ENCODE measurements around the gene GNL3. TPM values are rescaled to one million over a fixed set of nuclear protein-coding genes. Genes with fewer than 3 reads are reported as not detected.
"Not testable (repeated sequence)": the region's sequence is repeated elsewhere in the genome, so short reads cannot be mapped to it uniquely, and the experiment has no call there.

Gene GNL3
- total RNA-seq, 2 donors from 2014 or later, result 29.7 to 49.3 TPM

DNA sequence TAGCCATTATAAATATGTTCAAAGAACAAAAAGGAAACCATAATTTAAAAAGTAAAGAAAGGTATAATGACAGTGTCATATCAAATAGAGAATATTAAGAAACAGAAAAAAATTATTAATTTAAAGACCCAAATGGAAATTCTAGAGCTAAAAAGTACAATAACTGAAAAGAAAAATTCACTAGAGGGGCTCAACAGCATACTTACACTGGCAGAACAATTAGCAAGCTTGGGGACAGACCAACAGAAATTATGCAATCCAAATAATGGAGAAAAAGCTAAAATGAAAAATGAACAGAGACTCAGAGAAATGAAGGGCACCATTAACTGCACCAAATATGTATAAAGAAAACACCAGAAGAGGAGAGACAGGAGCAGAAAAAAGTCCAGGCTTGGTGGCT lies 33.8 kb downstream of the GNL3 start:
- Histone ChIP-seq H3K27ac (no peak overlapping the region), H3K4me3 (no peak overlapping the region), H3K4me1 (peaks cover 0 to 4% of the 10 kb centered on the region in 2 donors), H3K9me3 (no peaks in the 10 kb centered on the region), H3K36me3 (peaks cover 4% of the 10 kb centered on the region), H3K27me3 (no peaks in the 10 kb centered on the region)
- DNase-seq (ENCODE audit: low spot score), result no peak
- TF ChIP-seq, protein P1, sequence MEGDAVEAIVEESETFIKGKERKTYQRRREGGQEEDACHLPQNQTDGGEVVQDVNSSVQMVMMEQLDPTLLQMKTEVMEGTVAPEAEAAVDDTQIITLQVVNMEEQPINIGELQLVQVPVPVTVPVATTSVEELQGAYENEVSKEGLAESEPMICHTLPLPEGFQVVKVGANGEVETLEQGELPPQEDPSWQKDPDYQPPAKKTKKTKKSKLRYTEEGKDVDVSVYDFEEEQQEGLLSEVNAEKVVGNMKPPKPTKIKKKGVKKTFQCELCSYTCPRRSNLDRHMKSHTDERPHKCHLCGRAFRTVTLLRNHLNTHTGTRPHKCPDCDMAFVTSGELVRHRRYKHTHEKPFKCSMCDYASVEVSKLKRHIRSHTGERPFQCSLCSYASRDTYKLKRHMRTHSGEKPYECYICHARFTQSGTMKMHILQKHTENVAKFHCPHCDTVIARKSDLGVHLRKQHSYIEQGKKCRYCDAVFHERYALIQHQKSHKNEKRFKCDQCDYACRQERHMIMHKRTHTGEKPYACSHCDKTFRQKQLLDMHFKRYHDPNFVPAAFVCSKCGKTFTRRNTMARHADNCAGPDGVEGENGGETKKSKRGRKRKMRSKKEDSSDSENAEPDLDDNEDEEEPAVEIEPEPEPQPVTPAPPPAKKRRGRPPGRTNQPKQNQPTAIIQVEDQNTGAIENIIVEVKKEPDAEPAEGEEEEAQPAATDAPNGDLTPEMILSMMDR (IDR thresholded peaks at IDR 0.05), result no peak

DNA sequence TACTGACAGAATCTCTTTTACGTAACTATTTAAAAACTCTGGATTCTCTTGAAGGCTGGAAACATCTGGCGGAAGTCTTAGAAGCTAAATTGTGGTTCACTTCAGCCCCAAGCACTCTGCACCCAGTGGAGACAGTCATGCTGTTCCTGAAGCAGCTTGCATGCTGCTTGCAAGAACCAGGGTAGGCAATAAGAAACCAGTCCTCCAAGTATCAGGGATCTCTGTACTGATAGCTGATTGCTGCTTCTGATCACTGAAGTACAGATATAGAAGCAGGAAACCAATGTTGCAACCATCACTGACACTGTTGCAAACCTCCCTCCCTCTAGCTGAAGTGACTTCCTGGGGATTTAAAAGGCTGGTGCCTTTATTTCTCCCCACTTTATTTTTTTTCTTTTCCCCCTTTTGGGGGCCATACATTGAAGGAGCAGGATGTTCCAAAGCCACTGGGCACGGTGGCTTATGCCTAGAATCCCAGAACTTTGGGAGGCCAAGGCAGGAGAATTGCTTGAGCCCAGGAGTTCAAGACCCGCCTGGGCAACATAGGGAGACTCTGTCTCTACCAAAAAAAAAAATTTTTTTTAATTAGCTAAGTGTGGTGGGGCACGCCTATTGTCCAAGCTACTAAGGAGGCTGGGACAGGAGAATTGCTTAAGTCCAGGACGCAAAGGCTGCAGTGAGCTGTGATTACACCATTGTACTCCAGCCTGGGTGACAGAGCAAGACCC lies 35.3 kb downstream of the GNL3 start:
- Histone ChIP-seq H3K9me3 (no peaks in the 10 kb centered on the region), H3K36me3 (peaks cover 4% of the 10 kb centered on the region), H3K4me1 (no peaks in the 10 kb centered on the region), H3K27ac (no peak overlapping the region), H3K4me3 (no peak overlapping the region), H3K27me3 (no peaks in the 10 kb centered on the region)
- TF ChIP-seq, protein P1 (IDR thresholded peaks at IDR 0.05), result no peak
- DNase-seq (ENCODE audit: low spot score), result no peak

DNA sequence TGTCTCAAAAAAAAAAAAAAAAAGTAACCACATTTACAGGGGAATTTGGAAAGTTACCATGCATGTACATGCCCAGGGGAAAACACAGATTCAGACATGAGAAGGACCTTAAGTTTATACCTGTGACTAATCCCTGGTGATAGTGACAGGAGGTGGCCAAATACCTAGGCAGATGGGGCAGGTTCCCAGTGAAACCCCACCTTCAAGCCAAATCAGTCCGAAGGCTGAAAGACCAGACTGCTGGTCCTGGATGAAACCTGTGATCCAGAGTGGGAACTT lies 35.8 kb downstream of the GNL3 start:
- no peaks in the 10 kb centered on the region for H3K27me3 ChIP-seq
- no peaks in the 10 kb centered on the region for H3K4me1 ChIP-seq
- no peaks in the 10 kb centered on the region for H3K9me3 ChIP-seq
- no peak overlapping the region for H3K27ac ChIP-seq
- peaks cover 4% of the 10 kb centered on the region for H3K36me3 ChIP-seq
- H3K4me3 ChIP-seq, result no peak overlapping the region
- no peak for DNase-seq (ENCODE audit: low spot score)
- TF ChIP-seq, protein P1 (IDR thresholded peaks at IDR 0.05), result no peak

DNA sequence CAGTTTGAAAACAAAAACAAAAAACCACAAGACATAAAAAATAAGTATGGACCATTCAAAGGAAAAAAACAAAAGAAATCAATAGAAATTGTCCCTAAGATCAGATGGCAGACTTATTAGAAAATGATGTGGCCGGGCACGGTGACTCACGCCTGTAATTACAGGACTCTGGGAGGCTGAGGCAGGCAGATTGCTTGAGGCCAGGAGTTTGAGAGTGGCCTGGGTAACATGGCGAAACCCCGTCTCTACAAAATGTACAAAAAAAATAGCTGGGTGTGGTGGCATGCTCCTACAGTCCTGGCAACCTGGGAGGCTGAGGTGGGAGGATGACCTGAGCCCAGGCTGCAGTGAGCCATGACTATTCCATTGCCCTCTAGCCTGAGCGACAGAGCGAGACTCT lies 36.7 kb downstream of the GNL3 start:
- no peak overlapping the region for H3K27ac ChIP-seq
- no peaks in the 10 kb centered on the region for H3K4me1 ChIP-seq
- no peak overlapping the region for H3K4me3 ChIP-seq
- no peaks in the 10 kb centered on the region for H3K9me3 ChIP-seq
- no peaks in the 10 kb centered on the region for H3K27me3 ChIP-seq
- TF ChIP-seq, protein P1 (IDR thresholded peaks at IDR 0.05), result no peak
- H3K36me3 ChIP-seq, result peaks cover 4% of the 10 kb centered on the region
- no peak for DNase-seq (ENCODE audit: low spot score)

DNA sequence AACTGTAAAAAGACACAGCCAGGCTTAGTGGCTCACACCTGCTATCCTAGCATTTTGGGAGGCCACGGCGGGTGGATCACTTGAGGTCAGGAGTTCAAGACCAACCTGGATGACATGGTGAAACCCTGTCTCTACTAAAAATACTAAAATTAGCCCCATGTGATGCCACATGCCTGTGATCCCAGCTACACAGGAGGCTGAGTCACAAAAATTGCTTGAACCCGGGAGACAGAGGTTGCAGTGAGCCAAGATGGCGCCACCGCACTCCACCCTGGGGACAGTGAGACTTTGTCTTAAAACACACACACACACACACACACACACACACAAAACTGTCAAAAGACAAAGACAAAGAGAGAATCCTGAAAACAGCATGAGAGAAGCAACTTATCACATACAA lies 38.1 kb downstream of the GNL3 start:
- Histone ChIP-seq H3K4me3 (no peak overlapping the region), H3K4me1 (no peaks in the 10 kb centered on the region), H3K9me3 (peaks cover 0 to 5% of the 10 kb centered on the region in 2 donors), H3K27ac (no peak overlapping the region), H3K36me3 (peaks cover 3% of the 10 kb centered on the region), H3K27me3 (no peaks in the 10 kb centered on the region)
- DNase-seq (ENCODE audit: low spot score), result no peak
- TF ChIP-seq, protein P1 (IDR thresholded peaks at IDR 0.05), result no peak

DNA sequence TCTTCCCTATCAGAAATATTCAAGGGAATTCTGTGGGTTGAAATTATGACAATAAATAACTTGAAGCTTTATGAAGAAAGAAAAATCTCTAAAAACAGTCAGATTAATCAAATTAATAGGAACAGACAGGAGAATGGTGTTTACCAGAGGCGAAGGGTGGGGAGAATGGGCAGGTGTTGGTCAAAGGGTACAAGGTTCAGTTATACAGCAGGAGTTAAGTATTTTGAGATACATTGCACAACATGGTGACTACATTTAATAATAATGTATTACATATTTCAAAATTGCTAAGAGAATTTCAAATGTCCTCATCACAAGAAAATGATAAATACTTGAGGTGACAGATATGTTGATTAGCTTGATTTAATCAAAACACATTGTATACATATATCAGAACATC lies 38.7 kb downstream of the GNL3 start:
- TF ChIP-seq, protein P1 (IDR thresholded peaks at IDR 0.05), result no peak
- H3K27me3 ChIP-seq, result no peaks in the 10 kb centered on the region

DNA sequence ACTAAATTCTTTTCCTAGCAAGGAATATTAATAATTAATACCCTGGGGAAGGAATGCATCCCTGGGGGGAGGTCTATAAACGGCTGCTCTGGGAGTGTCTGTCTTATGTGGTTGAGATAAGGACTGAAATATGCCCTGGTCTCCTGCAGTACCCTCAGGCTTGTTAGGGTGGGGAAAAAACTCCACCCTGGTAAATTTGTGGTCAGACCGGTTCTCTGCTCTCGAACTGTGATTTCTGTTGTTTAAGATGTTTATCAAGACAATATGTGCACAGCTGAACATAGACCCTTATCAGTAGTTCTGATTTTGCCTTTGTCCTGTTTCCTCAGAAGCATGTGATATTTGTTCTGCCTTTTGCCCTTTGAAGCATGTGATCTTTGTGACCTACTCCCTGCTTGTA lies 42.9 kb downstream of the GNL3 start:
- Histone ChIP-seq H3K9me3 (peaks cover 0 to 10% of the 10 kb centered on the region in 2 donors), H3K36me3 (peaks cover 20% of the 10 kb centered on the region)
- H3K4me3 ChIP-seq; H3K27ac ChIP-seq; H3K27me3 ChIP-seq; DNase-seq (ENCODE audit: low spot score); H3K4me1 ChIP-seq: not testable (repeated sequence)

More for the DNA sequence above, 38.7 kb downstream of the GNL3 start:
- DNase-seq (ENCODE audit: low spot score), result no peak
- no peaks in the 10 kb centered on the region for H3K4me1 ChIP-seq
- H3K4me3 ChIP-seq, result no peak overlapping the region
- peaks cover 0 to 10% of the 10 kb centered on the region in 2 donors for H3K9me3 ChIP-seq
- H3K27ac ChIP-seq, result no peak overlapping the region
- peaks cover under 1% of the 10 kb centered on the region for H3K36me3 ChIP-seq

All from right atrium auricular region (tissue), 2 donors.